HCT116 (cell line): ENCODE data around the gene ERVW-1. TPM values are rescaled to one million over a fixed set of nuclear protein-coding genes. Genes with fewer than 3 reads are reported as not detected.

ENCODE experiments used
- ATAC-seq: fragments of 200-7000 bp; cut with Tn5 transposase; 2 replicates; pipeline ENCODE4 v1.9.1; 2020; ENCODE audit warnings: mild to moderate bottlenecking, moderate library complexity
- BruUV-seq: library from RNA; stranded (reverse); fragments of 400-500 nt; replicated peaks from 2 replicates; lab custom pipeline; 2021; lab: Mats Ljungman, UMichigan
- CTCF ChIA-PET: fragments of 300-600 bp; sonication (Branson Sonifier 250); formaldehyde crosslinking; loops from one replicate; lab custom pipeline; 2021; ENCODE audit warnings: antibody characterized with exemption; lab: Charles Lee
- POLR2A ChIA-PET: fragments of 300-600, 350-600 bp; sonication (Branson Sonifier 250); formaldehyde crosslinking; loops from one replicate; lab custom pipeline; 2021; ENCODE audit warnings: antibody characterized with exemption; lab: Charles Lee
- RAD21 ChIA-PET, 2 experiments: fragments of 300-600 bp; sonication (Branson Sonifier 250); formaldehyde crosslinking; loops; one replicate each; lab custom pipeline; 2023; ENCODE audit warnings: low total read pairs in 2 of 2; ENCODE audit not compliant: uncharacterized antibody in 2 of 2, unreplicated experiment in 2 of 2, low non-redundant PET in 1 of 2; lab: Charles Lee
- DNase-seq: peaks from one replicate; pipeline ENCODE4 v3.0.0-alpha.2; 2010; ENCODE audit warnings: low read depth, low spot score
- H2AFZ ChIP-seq: fragments of 200-600 bp; shearing (Covaris generic), sonication (generic); 2 replicates; pipeline ENCODE4 v1.6.1; 2017; ENCODE audit warnings: low read depth, mixed run types, mixed read lengths, antibody characterized with exemption, low read length; ENCODE audit not compliant: poor library complexity, severe bottlenecking
- H3K27ac ChIP-seq: 2 replicates; pipeline ENCODE4 v1.5.1; 2012; ENCODE audit warnings: low read depth, low read length
- H3K27me3 ChIP-seq: fragments of 200-600 bp; sonication (generic); 2 replicates; pipeline ENCODE4 v1.6.1; 2016; ENCODE audit warnings: mixed run types, low read length, mixed read lengths; ENCODE audit not compliant: insufficient read depth
- H3K36me3 ChIP-seq, 2 experiments: fragments of 200-500 bp in 1 of 2; fragments of 200-600 bp in 1 of 2; sonication (Bioruptor generic) in 1 of 2; sonication (generic) in 1 of 2; 2 replicates each; pipeline versions ENCODE4 v1.5.1 to v1.6.1; 2014 to 2016; ENCODE audit warnings: low read length in 2 of 2, inconsistent platforms in 1 of 2, mixed read lengths in 1 of 2, mixed run types in 1 of 2; ENCODE audit not compliant: insufficient read depth in 2 of 2, control insufficient read depth in 1 of 2
- H3K4me1 ChIP-seq, 2 experiments: fragments of 200-600 bp in 1 of 2; sonication (generic) in 1 of 2; 2 replicates each; pipeline versions ENCODE4 v1.5.1 to v1.6.1; 2012 to 2017; ENCODE audit warnings: low read length in 2 of 2, inconsistent platforms in 1 of 2, mild to moderate bottlenecking in 1 of 2, mixed read lengths in 1 of 2, mixed run types in 1 of 2, moderate library complexity in 1 of 2; ENCODE audit not compliant: insufficient read depth in 2 of 2, control insufficient read depth in 1 of 2
- H3K4me2 ChIP-seq: fragments of 200-600 bp; sonication (generic); 2 replicates; pipeline ENCODE4 v1.6.1; 2017; ENCODE audit warnings: mixed run types, low read length, mixed read lengths
- H3K4me3 ChIP-seq, 2 experiments: fragments of 200-600 bp in 1 of 2; sonication (generic) in 1 of 2; replicated peaks in 1 of 2; 2 replicates each; pipeline ENCODE4 v1.5.1; 2011 to 2016; ENCODE audit warnings: low read length in 2 of 2, control low read depth in 1 of 2, low read depth in 1 of 2, mild to moderate bottlenecking in 1 of 2, mixed read lengths in 1 of 2, mixed run types in 1 of 2
- H3K79me2 ChIP-seq: fragments of 200-600 bp; sonication (generic); 2 replicates; pipeline ENCODE4 v1.6.1; 2017; ENCODE audit warnings: mild to moderate bottlenecking, mixed run types, low read length, moderate library complexity, mixed read lengths; ENCODE audit not compliant: insufficient read depth
- H3K9ac ChIP-seq: fragments of 200-600 bp; sonication (generic); 2 replicates; pipeline ENCODE4 v1.6.1; 2016; ENCODE audit warnings: low read length, mixed read lengths
- H3K9me2 ChIP-seq: fragments of 200-600 bp; sonication (generic), shearing (Covaris generic); 2 replicates; pipeline ENCODE4 v1.6.1; 2017; ENCODE audit warnings: mixed run types, mild to moderate bottlenecking, moderate library complexity; ENCODE audit not compliant: insufficient read depth
- H3K9me3 ChIP-seq, 2 experiments: fragments of 200-500 bp in 1 of 2; fragments of 200-600 bp in 1 of 2; sonication (Bioruptor generic) in 1 of 2; sonication (generic) in 1 of 2; 2 replicates each; pipeline ENCODE4 v1.6.1; 2014 to 2017; ENCODE audit warnings: low read length in 2 of 2, mixed read lengths in 2 of 2, inconsistent platforms in 1 of 2, low read depth in 1 of 2, mild to moderate bottlenecking in 1 of 2, mixed run types in 1 of 2, moderate library complexity in 1 of 2; ENCODE audit not compliant: control insufficient read depth in 1 of 2, insufficient read depth in 1 of 2
- H4K20me1 ChIP-seq: fragments of 200-600 bp; sonication (generic), shearing (Covaris generic); 2 replicates; pipeline ENCODE4 v1.6.1; 2017; ENCODE audit warnings: mixed run types, mild to moderate bottlenecking, moderate library complexity; ENCODE audit not compliant: insufficient read depth
- CEBPB ChIP-seq: IDR thresholded peaks from 2 replicates; pipeline ENCODE4 v1.6.1; 2012; ENCODE audit warnings: low read depth
- EGR1 ChIP-seq: IDR thresholded peaks from 2 replicates; pipeline ENCODE4 v1.6.1; 2012; ENCODE audit warnings: low read depth
- ELF1 ChIP-seq: IDR thresholded peaks from 2 replicates; pipeline ENCODE4 v1.6.1; 2012; ENCODE audit warnings: low read depth, borderline replicate concordance
- EZH2phosphoT487 ChIP-seq: fragments of 200-600 bp; IDR thresholded peaks from 2 replicates; pipeline ENCODE4 v1.6.1; 2018; ENCODE audit warnings: antibody characterized with exemption, borderline replicate concordance
- FOSL1 ChIP-seq: IDR thresholded peaks from 2 replicates; pipeline ENCODE4 v1.6.1; 2012; ENCODE audit warnings: low read depth
- JUND ChIP-seq: IDR thresholded peaks from 2 replicates; pipeline ENCODE4 v1.6.1; 2012
- POLR2AphosphoS5 ChIP-seq: IDR thresholded peaks from 2 replicates; pipeline ENCODE4 v1.6.1; 2011; ENCODE audit warnings: mild to moderate bottlenecking, low read depth, low read length, moderate library complexity
- SIN3A ChIP-seq: IDR thresholded peaks from 2 replicates; pipeline ENCODE4 v1.6.1; 2012; ENCODE audit warnings: low read depth
- SP1 ChIP-seq: IDR thresholded peaks from 2 replicates; pipeline ENCODE4 v1.6.1; 2012; ENCODE audit warnings: low read depth
- SRF ChIP-seq: IDR thresholded peaks from 2 replicates; pipeline ENCODE4 v1.6.1; 2012; ENCODE audit warnings: low read depth
- TCF7L2 ChIP-seq: IDR thresholded peaks from 2 replicates; pipeline ENCODE4 v1.7.0; 2011; ENCODE audit warnings: borderline replicate concordance, inconsistent platforms; ENCODE audit not compliant: insufficient read depth, insufficient read length; ENCODE audit errors: extremely low read depth
- YY1 ChIP-seq: IDR thresholded peaks from 2 replicates; pipeline ENCODE4 v1.6.1; 2011; ENCODE audit warnings: low read length, low read depth, moderate library complexity, mild to moderate bottlenecking; ENCODE audit not compliant: insufficient replicate concordance; ENCODE audit errors: extremely low read depth
- ZFX ChIP-seq: fragments of 450-650 bp; IDR thresholded peaks from 2 replicates; pipeline ENCODE4 v1.6.1; 2017
- intact Hi-C: fragments of 100-400 bp; cut with micrococcal nuclease; formaldehyde crosslinking; loops from 2 replicates; pipeline ENCODE4 v1.10.0; 2022
- total RNA-seq: library from RNA; stranded (reverse); gene quantifications from one replicate; pipeline ENCODE4 v1.2.1, GENCODE V29; 2021; ENCODE audit not compliant: unreplicated experiment
- TF ChIP-seq, protein P1 (sequence below): IDR thresholded peaks from 2 replicates; pipeline ENCODE4 v1.6.1; 2012; ENCODE audit warnings: low read depth
- TF ChIP-seq, protein P2 (sequence below), 3 experiments: fragments of 200-600 bp in 1 of 3; sonication (generic) in 1 of 3; IDR thresholded peaks in 2 of 3; conservative IDR thresholded peaks in 1 of 3; 2 replicates each; pipeline ENCODE4 v1.5.1; 2012 to 2017; ENCODE audit warnings: low read depth in 2 of 3, low read length in 2 of 3, antibody characterized with exemption in 1 of 3, borderline replicate concordance in 1 of 3, control low read depth in 1 of 3, mild to moderate bottlenecking in 1 of 3, mixed read lengths in 1 of 3, mixed run types in 1 of 3, moderate library complexity in 1 of 3; ENCODE audit not compliant: insufficient read depth in 1 of 3
- TF ChIP-seq, protein P3 (sequence below): IDR thresholded peaks from 2 replicates; pipeline ENCODE4 v1.6.1; 2011; ENCODE audit warnings: mild to moderate bottlenecking, low read length, moderate library complexity; ENCODE audit not compliant: insufficient replicate concordance; ENCODE audit errors: extremely low read depth
- TF ChIP-seq, protein P4 (sequence below): IDR thresholded peaks from 2 replicates; pipeline ENCODE4 v1.6.1; 2012
- TF ChIP-seq, protein P5 (sequence below): IDR thresholded peaks from 2 replicates; pipeline ENCODE4 v1.6.1; 2012

ERVW-1 gene
- total RNA-seq, 1 experiment from 2014 or later, result not detected

DNA sequence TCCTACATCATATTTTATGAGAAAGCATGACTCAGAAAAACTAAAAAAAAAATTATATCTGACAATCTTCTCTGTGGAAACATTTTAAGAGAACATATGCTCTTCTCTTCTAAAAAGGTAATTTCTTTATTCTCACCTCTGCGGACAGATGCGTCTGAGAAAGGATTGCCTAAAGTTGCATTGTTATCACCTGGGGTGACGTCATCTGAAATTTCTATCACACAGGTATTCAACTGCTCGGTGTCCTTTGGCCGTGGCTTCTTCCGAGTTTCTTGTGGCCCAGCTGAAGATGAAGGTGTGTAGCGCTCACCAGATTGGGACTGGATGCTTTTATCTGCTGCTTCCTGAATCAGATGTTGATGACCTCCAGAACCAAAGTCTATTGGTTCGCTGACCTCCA, 44.7 kb downstream of the ERVW-1 start:
- H3K9ac ChIP-seq, result no peak overlapping the region
- no peak overlapping the region for H3K4me2 ChIP-seq
- ATAC-seq (no peak), DNase-seq (no peak)
- H3K4me3 ChIP-seq, result no peak overlapping the region
- ChIA-PET POLR2A (no interaction called here), CTCF (no interaction called here), RAD21 (no interaction called here)
- no peaks in the 10 kb centered on the region for H3K36me3 ChIP-seq
- no peaks in the 10 kb centered on the region for H3K27me3 ChIP-seq
- no peaks in the 10 kb centered on the region for H3K9me3 ChIP-seq
- no TSS peak for BruUV-seq
- no peaks in the 10 kb centered on the region for H4K20me1 ChIP-seq
- TF ChIP-seq, protein P1, sequence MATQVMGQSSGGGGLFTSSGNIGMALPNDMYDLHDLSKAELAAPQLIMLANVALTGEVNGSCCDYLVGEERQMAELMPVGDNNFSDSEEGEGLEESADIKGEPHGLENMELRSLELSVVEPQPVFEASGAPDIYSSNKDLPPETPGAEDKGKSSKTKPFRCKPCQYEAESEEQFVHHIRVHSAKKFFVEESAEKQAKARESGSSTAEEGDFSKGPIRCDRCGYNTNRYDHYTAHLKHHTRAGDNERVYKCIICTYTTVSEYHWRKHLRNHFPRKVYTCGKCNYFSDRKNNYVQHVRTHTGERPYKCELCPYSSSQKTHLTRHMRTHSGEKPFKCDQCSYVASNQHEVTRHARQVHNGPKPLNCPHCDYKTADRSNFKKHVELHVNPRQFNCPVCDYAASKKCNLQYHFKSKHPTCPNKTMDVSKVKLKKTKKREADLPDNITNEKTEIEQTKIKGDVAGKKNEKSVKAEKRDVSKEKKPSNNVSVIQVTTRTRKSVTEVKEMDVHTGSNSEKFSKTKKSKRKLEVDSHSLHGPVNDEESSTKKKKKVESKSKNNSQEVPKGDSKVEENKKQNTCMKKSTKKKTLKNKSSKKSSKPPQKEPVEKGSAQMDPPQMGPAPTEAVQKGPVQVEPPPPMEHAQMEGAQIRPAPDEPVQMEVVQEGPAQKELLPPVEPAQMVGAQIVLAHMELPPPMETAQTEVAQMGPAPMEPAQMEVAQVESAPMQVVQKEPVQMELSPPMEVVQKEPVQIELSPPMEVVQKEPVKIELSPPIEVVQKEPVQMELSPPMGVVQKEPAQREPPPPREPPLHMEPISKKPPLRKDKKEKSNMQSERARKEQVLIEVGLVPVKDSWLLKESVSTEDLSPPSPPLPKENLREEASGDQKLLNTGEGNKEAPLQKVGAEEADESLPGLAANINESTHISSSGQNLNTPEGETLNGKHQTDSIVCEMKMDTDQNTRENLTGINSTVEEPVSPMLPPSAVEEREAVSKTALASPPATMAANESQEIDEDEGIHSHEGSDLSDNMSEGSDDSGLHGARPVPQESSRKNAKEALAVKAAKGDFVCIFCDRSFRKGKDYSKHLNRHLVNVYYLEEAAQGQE, result no peak
- no peak for TF ChIP-seq YY1
- TF ChIP-seq, protein P2, sequence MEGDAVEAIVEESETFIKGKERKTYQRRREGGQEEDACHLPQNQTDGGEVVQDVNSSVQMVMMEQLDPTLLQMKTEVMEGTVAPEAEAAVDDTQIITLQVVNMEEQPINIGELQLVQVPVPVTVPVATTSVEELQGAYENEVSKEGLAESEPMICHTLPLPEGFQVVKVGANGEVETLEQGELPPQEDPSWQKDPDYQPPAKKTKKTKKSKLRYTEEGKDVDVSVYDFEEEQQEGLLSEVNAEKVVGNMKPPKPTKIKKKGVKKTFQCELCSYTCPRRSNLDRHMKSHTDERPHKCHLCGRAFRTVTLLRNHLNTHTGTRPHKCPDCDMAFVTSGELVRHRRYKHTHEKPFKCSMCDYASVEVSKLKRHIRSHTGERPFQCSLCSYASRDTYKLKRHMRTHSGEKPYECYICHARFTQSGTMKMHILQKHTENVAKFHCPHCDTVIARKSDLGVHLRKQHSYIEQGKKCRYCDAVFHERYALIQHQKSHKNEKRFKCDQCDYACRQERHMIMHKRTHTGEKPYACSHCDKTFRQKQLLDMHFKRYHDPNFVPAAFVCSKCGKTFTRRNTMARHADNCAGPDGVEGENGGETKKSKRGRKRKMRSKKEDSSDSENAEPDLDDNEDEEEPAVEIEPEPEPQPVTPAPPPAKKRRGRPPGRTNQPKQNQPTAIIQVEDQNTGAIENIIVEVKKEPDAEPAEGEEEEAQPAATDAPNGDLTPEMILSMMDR (IDR thresholded peaks at IDR 0.05 in 2 of 3, conservative IDR thresholded peaks at IDR 0.05 in 1 of 3; ENCODE audit: borderline replicate concordance in 1 of 3, insufficient read depth in 1 of 3, low read depth in 2 of 3, low read length in 2 of 3), result no peak
- TF ChIP-seq ELF1, result no peak
- TF ChIP-seq SIN3A, result no peak
- TF ChIP-seq ZFX, result no peak
- no peak for TF ChIP-seq SRF
- no peak for TF ChIP-seq EGR1
- no peak for TF ChIP-seq FOSL1
- no peak for TF ChIP-seq TCF7L2
- TF ChIP-seq, protein P3, sequence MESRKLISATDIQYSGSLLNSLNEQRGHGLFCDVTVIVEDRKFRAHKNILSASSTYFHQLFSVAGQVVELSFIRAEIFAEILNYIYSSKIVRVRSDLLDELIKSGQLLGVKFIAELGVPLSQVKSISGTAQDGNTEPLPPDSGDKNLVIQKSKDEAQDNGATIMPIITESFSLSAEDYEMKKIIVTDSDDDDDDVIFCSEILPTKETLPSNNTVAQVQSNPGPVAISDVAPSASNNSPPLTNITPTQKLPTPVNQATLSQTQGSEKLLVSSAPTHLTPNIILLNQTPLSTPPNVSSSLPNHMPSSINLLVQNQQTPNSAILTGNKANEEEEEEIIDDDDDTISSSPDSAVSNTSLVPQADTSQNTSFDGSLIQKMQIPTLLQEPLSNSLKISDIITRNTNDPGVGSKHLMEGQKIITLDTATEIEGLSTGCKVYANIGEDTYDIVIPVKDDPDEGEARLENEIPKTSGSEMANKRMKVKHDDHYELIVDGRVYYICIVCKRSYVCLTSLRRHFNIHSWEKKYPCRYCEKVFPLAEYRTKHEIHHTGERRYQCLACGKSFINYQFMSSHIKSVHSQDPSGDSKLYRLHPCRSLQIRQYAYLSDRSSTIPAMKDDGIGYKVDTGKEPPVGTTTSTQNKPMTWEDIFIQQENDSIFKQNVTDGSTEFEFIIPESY, result no peak
- TF ChIP-seq, protein P4, sequence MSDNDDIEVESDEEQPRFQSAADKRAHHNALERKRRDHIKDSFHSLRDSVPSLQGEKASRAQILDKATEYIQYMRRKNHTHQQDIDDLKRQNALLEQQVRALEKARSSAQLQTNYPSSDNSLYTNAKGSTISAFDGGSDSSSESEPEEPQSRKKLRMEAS, result no peak
- TF ChIP-seq EZH2phosphoT487, result no peak
- TF ChIP-seq, protein P5, sequence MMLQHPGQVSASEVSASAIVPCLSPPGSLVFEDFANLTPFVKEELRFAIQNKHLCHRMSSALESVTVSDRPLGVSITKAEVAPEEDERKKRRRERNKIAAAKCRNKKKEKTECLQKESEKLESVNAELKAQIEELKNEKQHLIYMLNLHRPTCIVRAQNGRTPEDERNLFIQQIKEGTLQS, result no peak
- TF ChIP-seq SP1, result no peak
- TF ChIP-seq POLR2AphosphoS5, result no peak
- no peak for TF ChIP-seq JUND
- no peak for TF ChIP-seq CEBPB
- intact Hi-C loops, result no loop called here
- no peaks in the 10 kb centered on the region for H3K9me2 ChIP-seq
- no peak overlapping the region for H2AFZ ChIP-seq
- no peaks in the 10 kb centered on the region for H3K4me1 ChIP-seq
- H3K27ac ChIP-seq, result no peak overlapping the region
- H3K79me2 ChIP-seq, result no peaks in the 10 kb centered on the region
